ENCODE measurements around the gene ZNF613.
"Not testable (repeated sequence)": the region's sequence is repeated elsewhere in the genome, so short reads cannot be mapped to it uniquely, and the experiment has no call there.

The ZNF613 gene

DNA sequence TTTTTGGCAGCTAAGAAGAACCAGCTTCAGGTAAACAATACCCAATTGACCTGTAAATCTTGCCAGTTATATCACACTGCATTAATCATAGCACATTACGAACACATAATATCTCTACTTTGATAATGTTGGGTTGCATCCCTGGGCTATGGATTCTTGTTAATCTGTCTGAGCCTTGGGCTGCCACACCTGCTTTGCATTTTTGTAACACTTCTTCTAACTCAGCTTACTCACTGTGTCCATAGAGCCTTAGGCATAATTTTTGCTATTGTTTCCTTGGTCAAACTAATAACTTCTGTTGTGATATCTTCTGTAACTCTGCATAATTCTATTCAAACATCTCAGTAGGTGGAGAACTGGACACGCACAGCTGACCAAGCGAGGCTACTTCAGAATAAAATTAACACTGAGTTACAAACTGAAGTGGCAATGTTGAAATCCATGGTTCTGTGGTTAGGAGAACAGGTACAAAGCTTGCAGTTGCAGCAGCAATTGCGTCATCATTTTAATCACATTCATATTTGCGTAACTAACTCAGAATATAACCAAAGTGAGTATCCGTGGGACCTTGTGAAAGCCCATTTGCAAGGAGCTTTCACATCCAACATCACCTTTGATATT lies 53.0 kb downstream of the ZNF613 start:
- H3K27ac ChIP-seq: no peak overlapping the region
- TF ChIP-seq, protein P1, sequence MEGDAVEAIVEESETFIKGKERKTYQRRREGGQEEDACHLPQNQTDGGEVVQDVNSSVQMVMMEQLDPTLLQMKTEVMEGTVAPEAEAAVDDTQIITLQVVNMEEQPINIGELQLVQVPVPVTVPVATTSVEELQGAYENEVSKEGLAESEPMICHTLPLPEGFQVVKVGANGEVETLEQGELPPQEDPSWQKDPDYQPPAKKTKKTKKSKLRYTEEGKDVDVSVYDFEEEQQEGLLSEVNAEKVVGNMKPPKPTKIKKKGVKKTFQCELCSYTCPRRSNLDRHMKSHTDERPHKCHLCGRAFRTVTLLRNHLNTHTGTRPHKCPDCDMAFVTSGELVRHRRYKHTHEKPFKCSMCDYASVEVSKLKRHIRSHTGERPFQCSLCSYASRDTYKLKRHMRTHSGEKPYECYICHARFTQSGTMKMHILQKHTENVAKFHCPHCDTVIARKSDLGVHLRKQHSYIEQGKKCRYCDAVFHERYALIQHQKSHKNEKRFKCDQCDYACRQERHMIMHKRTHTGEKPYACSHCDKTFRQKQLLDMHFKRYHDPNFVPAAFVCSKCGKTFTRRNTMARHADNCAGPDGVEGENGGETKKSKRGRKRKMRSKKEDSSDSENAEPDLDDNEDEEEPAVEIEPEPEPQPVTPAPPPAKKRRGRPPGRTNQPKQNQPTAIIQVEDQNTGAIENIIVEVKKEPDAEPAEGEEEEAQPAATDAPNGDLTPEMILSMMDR (conservative IDR thresholded peaks at IDR 0.05; ENCODE audit: low read depth): no peak
- ChIA-PET POLR2A (ENCODE audit: low non-redundant PET) (no interaction called here), CTCF (interaction anchor here (0.6 kb wide), 1 partner anchor 60 kb away, joined by 3 read pairs; no protein-coding TSS in a partner anchor)
- DNase-seq (ENCODE audit: low spot score): no peak

DNA sequence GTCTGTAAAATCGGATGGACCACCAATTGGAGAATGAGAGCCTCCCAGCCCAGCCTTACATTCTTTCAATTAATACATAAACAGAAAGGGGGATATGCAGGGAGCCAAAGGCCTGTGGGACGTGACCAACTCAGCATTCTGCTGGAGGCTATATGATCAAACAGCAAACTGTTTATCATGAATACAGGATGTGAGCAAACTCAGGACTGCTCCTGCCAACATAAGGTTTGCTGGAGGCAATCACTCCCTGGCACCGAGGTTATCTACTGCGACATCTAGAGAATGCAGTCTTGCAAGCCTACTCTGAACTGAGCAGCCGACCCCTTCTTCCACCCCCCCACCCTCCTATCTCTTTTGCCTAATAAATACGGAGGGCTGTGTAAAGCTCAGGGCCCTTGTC lies 53.7 kb downstream of the ZNF613 start:
- DNase-seq (ENCODE audit: low spot score); H3K27ac ChIP-seq; POLR2A ChIA-PET (ENCODE audit: low non-redundant PET): not testable (repeated sequence)
- CTCF ChIA-PET: interaction anchor here (0.6 kb wide), 1 partner anchor 264 kb away, joined by 3 read pairs; no protein-coding TSS in a partner anchor

DNA sequence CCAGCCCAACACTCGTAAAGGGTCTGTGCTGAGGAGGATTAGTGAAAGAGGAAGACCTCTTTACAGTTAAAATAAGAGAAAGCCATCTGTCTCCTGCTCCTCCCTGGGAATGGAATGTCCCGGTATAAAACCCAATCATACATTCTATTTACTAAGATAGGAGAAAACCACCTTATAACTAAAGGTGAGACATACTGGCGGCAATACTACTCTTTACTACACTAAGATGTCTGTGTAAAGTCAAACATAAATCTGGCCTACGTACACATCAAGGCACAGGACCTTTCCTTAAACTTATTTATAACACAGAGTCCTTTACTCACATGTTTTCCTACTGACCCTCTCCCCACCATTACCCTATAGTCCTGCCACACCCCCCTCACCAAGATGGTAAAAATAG lies 56.1 kb downstream of the ZNF613 start:
- TF ChIP-seq, protein P1 (conservative IDR thresholded peaks at IDR 0.05; ENCODE audit: low read depth): no peak
- DNase-seq (ENCODE audit: low spot score): no peak
- ChIA-PET CTCF (no interaction called here), POLR2A (ENCODE audit: low non-redundant PET) (no interaction called here)
- H3K27ac ChIP-seq: no peak overlapping the region

DNA sequence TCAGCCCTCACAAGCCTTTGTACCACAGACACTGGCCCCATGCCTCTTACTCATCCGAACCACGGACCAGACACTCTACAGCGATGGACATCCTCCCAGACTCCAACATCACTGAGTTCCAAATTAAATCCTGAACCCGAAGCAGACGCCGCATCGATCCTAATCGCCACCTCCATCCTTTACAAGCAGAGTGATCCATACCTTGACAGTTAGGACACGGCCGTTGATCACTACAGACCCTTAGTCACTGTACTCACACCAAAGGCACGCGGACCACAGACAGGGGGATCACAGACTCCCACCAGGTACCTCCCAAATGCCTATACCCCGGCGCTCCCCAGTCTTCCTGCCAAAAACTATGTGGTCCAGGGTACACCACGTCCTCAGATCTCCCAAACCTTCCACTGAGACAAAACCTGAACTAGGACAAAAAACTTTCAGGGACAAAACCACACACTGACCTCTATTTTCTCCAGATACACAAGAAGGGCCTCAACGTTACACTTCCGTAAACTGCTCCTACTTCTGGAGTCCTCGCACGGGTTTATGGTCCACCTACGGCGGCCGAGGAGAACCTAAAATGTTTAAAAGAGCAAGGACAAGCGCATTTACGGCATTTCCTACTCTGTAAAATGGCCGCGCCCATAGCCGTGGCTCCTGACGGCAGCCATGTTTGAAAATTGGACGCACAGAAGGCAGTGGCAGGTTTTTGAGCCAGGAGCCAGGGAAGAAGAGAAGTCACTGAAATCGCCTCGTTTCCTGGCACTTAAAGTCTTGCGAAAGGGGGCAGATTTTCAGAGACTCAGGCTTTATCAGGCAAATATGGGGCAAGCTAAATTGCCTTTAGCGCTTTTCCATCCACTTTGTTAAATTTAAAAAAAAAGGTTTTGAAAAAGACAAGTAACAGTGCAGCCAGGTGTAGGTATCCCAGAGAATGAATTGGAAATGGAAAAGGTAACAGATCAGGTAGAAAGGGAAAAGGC lies 59.3 kb downstream of the ZNF613 start, which contains the start of gene ZNF350:
Gene ZNF350, minus strand, starts transcription at position 532 of the 983 bp plus-strand sequence. CDS start 12,480 bp downstream, outside the sequence.
- POLR2A ChIA-PET (ENCODE audit: low non-redundant PET): no interaction called here
- TF ChIP-seq, protein P1 (conservative IDR thresholded peaks at IDR 0.05; ENCODE audit: low read depth): no peak
- peak; percentile 76 for DNase-seq (ENCODE audit: low spot score)
- H3K27ac ChIP-seq: peak within 1 kb of the TSS; percentile 52
- CTCF ChIA-PET: no interaction called here

DNA sequence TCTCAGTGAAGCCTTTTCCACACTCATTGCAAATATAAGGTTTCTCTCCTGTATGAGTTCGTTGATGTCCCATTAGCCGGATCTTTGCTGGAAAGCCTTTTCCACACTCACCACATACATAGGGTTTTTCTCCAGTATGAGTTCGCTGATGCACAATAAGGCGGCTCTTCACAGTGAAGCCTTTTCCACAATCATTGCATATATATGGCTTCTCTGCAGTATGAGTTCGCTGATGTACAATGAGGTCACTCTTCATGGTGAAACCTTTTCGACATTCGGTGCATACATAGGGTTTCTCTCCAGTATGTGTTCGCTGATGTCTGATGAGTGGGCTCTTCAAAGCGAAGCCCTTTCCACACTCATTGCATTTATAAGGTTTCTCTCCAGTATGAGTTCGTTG lies 66.2 kb downstream of the ZNF613 start:
- H3K27ac ChIP-seq: no peak overlapping the region
- ChIA-PET CTCF (no interaction called here), POLR2A (ENCODE audit: low non-redundant PET) (no interaction called here)
- DNase-seq (ENCODE audit: low spot score): no peak
- TF ChIP-seq, protein P1 (conservative IDR thresholded peaks at IDR 0.05; ENCODE audit: low read depth): no peak

DNA sequence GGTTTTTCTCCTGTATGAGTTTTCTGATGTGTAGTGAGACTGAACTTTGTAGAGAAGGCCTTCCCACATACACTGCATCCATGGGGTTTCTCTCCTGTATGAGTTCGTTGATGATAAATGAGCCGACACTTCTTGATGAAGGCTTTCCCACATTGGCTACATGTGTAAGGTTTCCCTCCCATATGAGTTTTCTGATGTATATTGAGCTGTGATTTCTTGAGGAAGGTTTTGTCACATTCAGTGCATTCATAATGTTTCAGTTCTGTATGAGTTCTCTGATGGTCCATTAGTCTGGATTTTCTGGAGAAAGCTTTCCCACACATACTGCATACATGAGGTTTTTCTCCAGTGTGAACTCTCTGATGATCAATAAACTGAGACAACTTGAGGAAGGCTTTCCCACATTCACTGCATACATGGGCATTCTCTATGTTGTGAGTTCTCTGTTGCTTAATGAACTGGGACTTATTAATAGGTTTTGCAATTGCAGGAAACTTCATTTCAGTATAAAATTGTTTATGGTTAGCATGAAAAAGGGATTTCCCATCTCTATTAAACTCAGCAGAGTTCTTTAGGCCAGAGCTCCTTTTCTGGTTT lies 66.9 kb downstream of the ZNF613 start:
- CTCF ChIA-PET: interaction anchor here (0.5 kb wide), 1 partner anchor 216 kb away, joined by 3 read pairs; no protein-coding TSS in a partner anchor
- no peak for DNase-seq (ENCODE audit: low spot score)
- POLR2A ChIA-PET (ENCODE audit: low non-redundant PET): no interaction called here

More for the DNA sequence above, 66.9 kb downstream of the ZNF613 start:
- no peak overlapping the region for H3K27ac ChIP-seq
- TF ChIP-seq, protein P1 (conservative IDR thresholded peaks at IDR 0.05; ENCODE audit: low read depth): no peak

All from RWPE1 (cell line).